HepG2 (cell line): ENCODE results near the gene PITRM1. TPM values are rescaled to one million over a fixed set of nuclear protein-coding genes. Genes with fewer than 3 reads are reported as not detected.

Experiments
- AFF4 ChIP-seq: sonication (generic); formaldehyde crosslinking; IDR thresholded peaks from 2 replicates; pipeline ENCODE4 v1.4.0; 2020; ENCODE audit warnings: missing genetic modification reagents
- AGO2 ChIP-seq: fragments of 200-400 bp; formaldehyde crosslinking; optimal IDR thresholded peaks from 2 replicates; pipeline ENCODE3; 2017; ENCODE audit warnings: mild to moderate bottlenecking, low read depth, low read length, moderate library complexity
- ARID5B ChIP-seq: IDR thresholded peaks from 2 replicates; pipeline ENCODE4 v1.4.0; 2020; ENCODE audit warnings: mild to moderate bottlenecking, missing genetic modification reagents
- CC2D1A ChIP-seq: sonication (generic); formaldehyde crosslinking; IDR thresholded peaks from 2 replicates; pipeline ENCODE4 v1.8.1; 2023; ENCODE audit warnings: mild to moderate bottlenecking, missing genetic modification reagents
- CREB1 ChIP-seq, 2 experiments: fragments of 450-650 bp in 1 of 2; IDR thresholded peaks; 2 replicates each; pipeline ENCODE4 v1.6.1; 2016 to 2017; ENCODE audit warnings: control low read depth in 1 of 2, mild to moderate bottlenecking in 1 of 2, missing compliant biosample characterization in 1 of 2, missing genetic modification characterization in 1 of 2
- EEA1 ChIP-seq: sonication (generic); formaldehyde crosslinking; IDR thresholded peaks from 2 replicates; pipeline ENCODE4 v1.5.1; 2020; ENCODE audit warnings: mild to moderate bottlenecking, missing genetic modification reagents, borderline replicate concordance
- PAX8 ChIP-seq: sonication (generic); formaldehyde crosslinking; IDR thresholded peaks from 2 replicates; pipeline ENCODE4 v1.8.0; 2022; ENCODE audit warnings: mild to moderate bottlenecking, missing genetic modification reagents, borderline replicate concordance
- POLR2AphosphoS5 ChIP-seq: IDR thresholded peaks from 2 replicates; pipeline ENCODE4 v1.6.1; 2012; ENCODE audit warnings: low read depth, low read length
- RARG ChIP-seq: sonication (generic); formaldehyde crosslinking; IDR thresholded peaks from 2 replicates; pipeline ENCODE4 v1.4.0; 2020; ENCODE audit warnings: low read depth, mild to moderate bottlenecking, missing genetic modification reagents
- RCOR2 ChIP-seq: IDR thresholded peaks from 2 replicates; pipeline ENCODE4 v1.6.1; 2016; ENCODE audit warnings: missing biosample characterization, missing genetic modification reagents
- REST ChIP-seq, 2 experiments: IDR thresholded peaks; 2 replicates each; pipeline ENCODE4 v1.6.1; 2011 to 2012; ENCODE audit warnings: low read length in 2 of 2, borderline replicate concordance in 1 of 2, low read depth in 1 of 2, mild to moderate bottlenecking in 1 of 2, moderate library complexity in 1 of 2
- SIX4 ChIP-seq: sonication (generic); formaldehyde crosslinking; IDR thresholded peaks from 2 replicates; pipeline ENCODE4 v1.4.0; 2020; ENCODE audit warnings: missing genetic modification reagents
- ZBTB33 ChIP-seq: sonication (generic); formaldehyde crosslinking; IDR thresholded peaks from 2 replicates; pipeline ENCODE4 v1.4.0; 2020; ENCODE audit warnings: missing genetic modification reagents
- ZNF296 ChIP-seq: sonication (generic); formaldehyde crosslinking; conservative IDR thresholded peaks from 2 replicates; pipeline ENCODE4 v1.5.0; 2020; ENCODE audit warnings: mild to moderate bottlenecking, missing genetic modification reagents
- ZNF891 ChIP-seq: sonication (generic); formaldehyde crosslinking; IDR thresholded peaks from 2 replicates; pipeline ENCODE4 v1.5.0; 2020; ENCODE audit warnings: mild to moderate bottlenecking, missing genetic modification reagents
- polyA plus RNA-seq, 8 experiments: library from polyadenylated mRNA; depleted of rRNA in 3 of 8; stranded (reverse) in 7 of 8; unstranded in 1 of 8; fragments of >200 nt; fragmentation: Illumina TruSeq in 4 of 8; extraction: Trizol in 4 of 8; gene quantifications; 2 replicates each; pipeline versions ENCODE4 v1.2.1 to v1.2.3, GENCODE V29; 2011 to 2016; ENCODE audit warnings: low read depth in 4 of 8, missing spikeins in 1 of 8, mixed read lengths in 1 of 8; ENCODE audit not compliant: insufficient read depth in 1 of 8
- total RNA-seq, 5 experiments: library from RNA; depleted of rRNA; stranded (reverse); fragments of >200 nt; fragmentation: Illumina TruSeq; extraction: Trizol; gene quantifications; 2 replicates each; pipeline ENCODE4 v1.2.3, GENCODE V29; 2016; ENCODE audit warnings: low read depth in 1 of 5

The PITRM1 gene
- total and polyA plus RNA-seq, 2 of the 13 experiments (the other 11 are each of a cell fraction or from before 2014, with no cell fraction given), result 16.4 to 29.0 TPM

- TF ChIP-seq ARID5B (peak; percentile 59), ZNF296 (CRISPR knock-in tag) (no peak), REST (IDR thresholded peaks at IDR 0.05; ENCODE audit: borderline replicate concordance in 1 of 2, low read depth in 1 of 2, low read length in 2 of 2) (no peak), CREB1 (IDR thresholded peaks at IDR 0.05) (peak; percentile 76), CREB1 (CRISPR knock-in tag; IDR thresholded peaks at IDR 0.05) (no peak; the same call in 1 of the 2 replicates), CC2D1A (no peak), SIX4 (no peak), RARG (CRISPR knock-in tag) (no peak), ZBTB33 (CRISPR knock-in tag) (0 out of 2 replicates have a peak, but pooled peaks have one; percentile 37), POLR2AphosphoS5 (peak; percentile 90), AGO2 (peak; percentile 73), PAX8 (CRISPR knock-in tag) (no peak), RCOR2 (CRISPR knock-in tag) (no peak), ZNF891 (peak; percentile 71), AFF4 (no peak), EEA1 (CRISPR knock-in tag) (0 out of 2 replicates have a peak, but pooled peaks have one; percentile 70)
Observed at GRCh38 chr10:3172446-3173170, at the start of gene PITRM1 (continued).
